Testis (tissue), 2 donors: ENCODE results near the gene MYLK.

ENCODE experiments used
- CTCF ChIP-seq, 3 experiments: fragments of 450-650 bp in 2 of 3; fragments of 200-600 bp in 1 of 3; sonication (generic) in 1 of 3; IDR thresholded peaks; one replicate each; pipeline ENCODE4 v1.5.1; 2016 to 2019; ENCODE audit warnings: antibody characterized with exemption in 3 of 3, mild to moderate bottlenecking in 2 of 3, moderate library complexity in 1 of 3
- POLR2A ChIP-seq: fragments of 450-650 bp; IDR thresholded peaks from one replicate; pipeline ENCODE4 v1.6.1; 2017; ENCODE audit warnings: antibody characterized with exemption, mild to moderate bottlenecking, moderate library complexity

- TF ChIP-seq CTCF (IDR thresholded peaks at IDR 0.05), result no peak
- no peak for TF ChIP-seq POLR2A
These were observed 49.5 kb downstream of the MYLK start for GRCh38 chr3:123834631-123835030.
